Caki2 (cell line): Measurements from ENCODE around the gene BRAT1. TPM values are rescaled to one million over a fixed set of nuclear protein-coding genes. Genes with fewer than 3 reads are reported as not detected.
"Not testable (repeated sequence)": the region's sequence is repeated elsewhere in the genome, so short reads cannot be mapped to it uniquely, and the experiment has no call there.

ENCODE experiments used
- DNase-seq: peaks from one replicate; pipeline ENCODE4 v3.0.0-alpha.2; 2015; ENCODE audit warnings: low read depth
- in situ Hi-C: cut with HindIII; loops from 2 replicates; pipeline ENCODE4 v1.10.0; 2016; ENCODE audit warnings: low sequenced_read_pairs, low pct_unique_long_range_greater_than_20kb, mixed read lengths
- total RNA-seq: library from RNA; depleted of rRNA; stranded (reverse); fragments of >200 nt; shearing (Covaris generic); gene quantifications from 2 replicates; pipeline ENCODE4 v1.2.3, GENCODE V29; 2014; ENCODE audit warnings: low replicate concordance

The BRAT1 gene
- total RNA-seq, 1 experiment from 2014 or later, result 60.7 TPM

GRCh38 chr7:2542011-2542915, 13.1 kb downstream of the BRAT1 start:
- DNase-seq, result no peak
- in situ Hi-C loops, result no loop called here

- in situ Hi-C loops, result no loop called here
Measured at GRCh38 chr7:2541291-2542010, 13.9 kb downstream of the BRAT1 start.

GRCh38 chr7:2540641-2541051, 14.7 kb downstream of the BRAT1 start:
- DNase-seq, result no peak
- in situ Hi-C loops, result no loop called here

More at GRCh38 chr7:2541291-2542010, 13.9 kb downstream of the BRAT1 start:
- no peak for DNase-seq

- in situ Hi-C loops, result no loop called here
- no peak for DNase-seq
Measured at GRCh38 chr7:2540133-2540532, 15.2 kb downstream of the BRAT1 start.

- DNase-seq, result no peak
- in situ Hi-C loops, result no loop called here
Measured at GRCh38 chr7:2539031-2539911, 16.1 kb downstream of the BRAT1 start.

GRCh38 chr7:2537981-2538851, 17.1 kb downstream of the BRAT1 start:
- in situ Hi-C loops, result no loop called here
- DNase-seq, result no peak

- in situ Hi-C loops, DNase-seq: not testable (repeated sequence)
Measured at GRCh38 chr7:2535872-2536627, 19.3 kb downstream of the BRAT1 start.

GRCh38 chr7:2534214-2534613, 21.1 kb downstream of the BRAT1 start:
- DNase-seq, in situ Hi-C loops: not testable (repeated sequence)

GRCh38 chr7:2533566-2533965, 21.8 kb downstream of the BRAT1 start:
- DNase-seq, in situ Hi-C loops: not testable (repeated sequence)

- in situ Hi-C loops, DNase-seq: not testable (repeated sequence)
Measured at GRCh38 chr7:2532816-2533215, 22.5 kb downstream of the BRAT1 start.

GRCh38 chr7:2532199-2532772, 23.0 kb downstream of the BRAT1 start:
- DNase-seq, in situ Hi-C loops: not testable (repeated sequence)

GRCh38 chr7:2531796-2532110, 23.6 kb downstream of the BRAT1 start:
- DNase-seq, in situ Hi-C loops: not testable (repeated sequence)

GRCh38 chr7:2530994-2531795, 24.1 kb downstream of the BRAT1 start:
- DNase-seq, in situ Hi-C loops: not testable (repeated sequence)

GRCh38 chr7:2530071-2530987, 25.0 kb downstream of the BRAT1 start:
- DNase-seq, result peak; percentile 51
- in situ Hi-C loops, result no loop called here
